Measurements from ENCODE around the gene MEGF6. TPM values are rescaled to one million over a fixed set of nuclear protein-coding genes. Genes with fewer than 3 reads are reported as not detected.

Gene MEGF6
- total and polyA plus RNA-seq, 2 of the 8 experiments (the other 6 are each of a cell fraction or from before 2014, with no cell fraction given) = 4.1 to 14.8 TPM

DNA sequence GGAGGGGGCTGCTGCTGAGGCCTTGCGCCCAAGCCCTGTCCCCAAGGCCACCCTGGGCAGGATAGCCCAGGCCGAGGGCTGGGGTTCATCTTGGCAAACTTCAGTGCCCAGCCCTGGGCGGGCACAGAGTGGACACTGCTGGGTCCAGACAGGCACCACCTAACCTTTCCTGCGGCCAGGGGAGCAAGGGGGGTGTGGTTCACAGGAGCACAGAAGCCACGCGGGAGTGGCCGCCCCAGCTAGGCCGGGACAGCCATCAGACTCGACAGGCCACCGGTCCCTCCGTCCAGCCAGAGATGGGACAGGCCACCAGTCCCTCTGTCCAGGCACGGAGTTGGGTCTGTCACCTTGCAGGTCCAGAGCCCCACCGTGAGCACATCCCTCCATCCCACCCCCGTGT, 127.9 kb downstream of the MEGF6 start:
- Histone ChIP-seq H3K23ac (ENCODE audit: insufficient read length) (no peak overlapping the region), H3K4me3 (ENCODE audit: extremely low read depth in 1 of 4, insufficient read depth in 2 of 4, low read depth in 3 of 4, low read length in 4 of 4) (no peak overlapping the region), H3K23me2 (ENCODE audit: low read depth, low read length) (no peaks in the 10 kb centered on the region), H2BK12ac (ENCODE audit: low read depth, low read length) (peak overlapping the region; percentile 75; the same call in 1 of the 2 replicates), H3K27ac (ENCODE audit: low read depth, low read length) (no peak overlapping the region), H2AFZ (ENCODE audit: low read length) (no peak overlapping the region), H4K20me1 (replicated peaks in 1 of 2; ENCODE audit: control insufficient read depth in 1 of 2, insufficient read depth in 2 of 2, low read length in 2 of 2) (peaks cover under 1 to 2% of the 10 kb centered on the region in 2 experiments), H4K5ac (ENCODE audit: insufficient read length, low read depth, low read length) (no peak overlapping the region), H2AK5ac (ENCODE audit: low read depth, low read length) (peak overlapping the region; percentile 42; the same call in 1 of the 2 replicates), H3K27me3 (replicated peaks in 1 of 4; ENCODE audit: control insufficient read depth in 3 of 4, extremely low read depth in 1 of 4, insufficient read depth in 3 of 4, low read length in 3 of 4) (no peaks in the 10 kb centered on the region), H4K91ac (replicated peaks; ENCODE audit: insufficient read length, low read length) (peak overlapping the region; percentile 25), H3K4me2 (ENCODE audit: insufficient read depth in 1 of 2, low read depth in 2 of 2, low read length in 2 of 2) (no peak overlapping the region), H2BK5ac (ENCODE audit: low read depth, low read length) (peak overlapping the region; percentile 44; the same call in 1 of the 2 replicates), H3K18ac (ENCODE audit: extremely low read depth, low read length) (no peak overlapping the region; the same call in 1 of the 2 replicates), H2BK15ac (ENCODE audit: low read length) (peak overlapping the region; percentile 72; the same call in 1 of the 2 replicates), H3K56ac (replicated peaks; ENCODE audit: insufficient read length, low read depth, low read length) (no peak overlapping the region), H3K4me1 (replicated peaks in 1 of 4; ENCODE audit: control insufficient read depth in 3 of 4, insufficient read depth in 4 of 4, low read length in 3 of 4) (no peaks in the 10 kb centered on the region), H3K4ac (replicated peaks; ENCODE audit: insufficient read length, low read depth, low read length) (peak overlapping the region; percentile 78), H4K8ac (ENCODE audit: extremely low read depth, insufficient read depth, low read length) (no peak overlapping the region; the same call in 1 of the 2 replicates), H3K79me2 (ENCODE audit: control insufficient read depth in 1 of 2, insufficient read depth in 2 of 2, low read length in 2 of 2) (no peaks in the 10 kb centered on the region), H3K14ac (ENCODE audit: insufficient read length) (no peak overlapping the region), H3K9me3 (ENCODE audit: insufficient read depth in 2 of 2, low read depth in 1 of 2, low read length in 1 of 2) (peaks cover 4 to 13% of the 10 kb centered on the region in 2 experiments; a peak in 2 of 4 replicates), H3K9ac (replicated peaks in 1 of 4; ENCODE audit: extremely low read depth in 1 of 4, low read depth in 3 of 4, low read length in 3 of 4) (no peak overlapping the region), H2BK20ac (ENCODE audit: low read length) (0 out of 2 replicates have a peak overlapping the region, but pooled peaks have one; percentile 61), H3K36me3 (ENCODE audit: control insufficient read depth in 2 of 4, insufficient read depth in 4 of 4, low read length in 3 of 4) (peaks cover 0 to 1% (median 0%) of the 10 kb centered on the region in 4 experiments; a peak in 2 of 8 replicates), H2BK120ac (replicated peaks; ENCODE audit: low read depth, low read length) (no peak overlapping the region), H3K79me1 (ENCODE audit: low read depth, low read length) (no peaks in the 10 kb centered on the region)
- FAIRE-seq = no peak
- CTCF ChIA-PET (ENCODE audit: partially characterized antibody) = interaction anchor here (1.1 to 4.2 kb wide), 6 partner anchors 7 to 31 kb away, joined by 3 to 41 read pairs (median 12); no protein-coding TSS in a partner anchor
- 88% methylated on average over 9 of the region's 14 CpGs; no CpG with 5 or more reads in 1 of the 2 experiments for WGBS, 2 experiments (ENCODE audit: extremely low coverage in 1 of 2, insufficient coverage in 1 of 2, insufficient read length in 1 of 2, insufficient replicate concordance in 2 of 2, low coverage in 1 of 2, low lambda C conversion rate in 2 of 2, missing lambda C conversion rate in 1 of 2)
- no peak for DNase-seq (ENCODE audit: low read depth in 1 of 2, low spot score in 2 of 2)
- POLR2A ChIA-PET (ENCODE audit: partially characterized antibody) = interaction anchor here (3.0 kb wide), 1 partner anchor 29 kb away, joined by 18 read pairs; the partner anchor contains the start of gene ARHGEF16
- TF ChIP-seq SP4 (IDR thresholded peaks at IDR 0.05; ENCODE audit: low read length) (no peak), CREB1 (IDR thresholded peaks at IDR 0.05) (no peak), HDAC6 (IDR thresholded peaks at IDR 0.05; ENCODE audit: low read depth, low read length) (no peak), TAF7 (optimal IDR thresholded peaks at IDR 0.05; ENCODE audit: borderline replicate concordance, low read depth, low read length) (no peak), HDAC2 (IDR thresholded peaks at IDR 0.05; ENCODE audit: borderline replicate concordance in 1 of 2, low read depth in 2 of 2, low read length in 2 of 2) (no peak), RAD21 (IDR thresholded peaks at IDR 0.05 in 1 of 2, conservative IDR thresholded peaks at IDR 0.05 in 1 of 2; ENCODE audit: low read depth in 2 of 2, low read length in 2 of 2) (no peak), POLR2A (IDR thresholded peaks at IDR 0.05; ENCODE audit: control extremely low read depth in 1 of 2, low read depth in 2 of 2, low read length in 2 of 2) (no peak)

All from H1 (cell line).